Fibroblast of mammary gland (primary cell): ENCODE results near the gene MANEA.

ENCODE experiments used
- DNase-seq: peaks from one replicate; pipeline ENCODE4 v3.0.0-alpha.2; 2010; ENCODE audit warnings: low read depth
- H3K4me3 ChIP-seq: 2 replicates; pipeline ENCODE4 v1.5.1; 2011; ENCODE audit warnings: low read depth, mild to moderate bottlenecking, low read length, moderate library complexity; ENCODE audit not compliant: control insufficient read depth
- CTCF ChIP-seq: conservative IDR thresholded peaks from 2 replicates; pipeline ENCODE4 v1.5.1; 2011; ENCODE audit warnings: low read depth, low read length, inconsistent platforms; ENCODE audit not compliant: control insufficient read depth, insufficient read depth

The MANEA gene

GRCh38 chr6:95654176-95654575 lies 76.8 kb downstream of the MANEA start:
- no peak overlapping the region for H3K4me3 ChIP-seq
- no peak for DNase-seq
- no peak for TF ChIP-seq CTCF

- no peak for DNase-seq
- TF ChIP-seq CTCF: no peak
- H3K4me3 ChIP-seq: no peak overlapping the region
Measured at GRCh38 chr6:95658886-95659285, 81.6 kb downstream of the MANEA start.
